Coronary artery (tissue), 2 donors: ENCODE data around the gene CSNK2A2.

ENCODE experiments used
- DNase-seq: peaks from one replicate; pipeline ENCODE4 v3.0.0-alpha.2; 2017; ENCODE audit warnings: low spot score
- H3K27ac ChIP-seq, 2 donors: fragments of 200-600 bp; sonication (generic); one replicate each; pipeline ENCODE4 v1.5.1; 2016 to 2019
- H3K4me3 ChIP-seq: fragments of 200-600 bp; sonication (generic); 2 replicates; pipeline ENCODE4 v1.5.1; 2016; ENCODE audit warnings: mild to moderate bottlenecking, moderate library complexity
- CTCF ChIP-seq: fragments of 200-600 bp; sonication (generic); IDR thresholded peaks from one replicate; pipeline ENCODE4 v1.5.1; 2019; ENCODE audit warnings: antibody characterized with exemption

Gene CSNK2A2

GRCh38 chr16:58170223-58170622, 27.7 kb downstream of the CSNK2A2 start:
- H3K27ac ChIP-seq, result no peak overlapping the region
- DNase-seq, result no peak
- no peak overlapping the region for H3K4me3 ChIP-seq
- TF ChIP-seq CTCF, result no peak

- Histone ChIP-seq H3K27ac (no peak overlapping the region), H3K4me3 (no peak overlapping the region)
- no peak for DNase-seq
- TF ChIP-seq CTCF, result no peak
Observed at GRCh38 chr16:58160855-58161254, 37.1 kb downstream of the CSNK2A2 start.

GRCh38 chr16:58158725-58159124, 39.2 kb downstream of the CSNK2A2 start:
- H3K4me3 ChIP-seq, result no peak overlapping the region
- no peak overlapping the region for H3K27ac ChIP-seq
- no peak for TF ChIP-seq CTCF
- no peak for DNase-seq

- H3K4me3 ChIP-seq, result no peak overlapping the region
- DNase-seq, result no peak
- no peak for TF ChIP-seq CTCF
- H3K27ac ChIP-seq, result no peak overlapping the region
Observed at GRCh38 chr16:58157951-58158540, 39.9 kb downstream of the CSNK2A2 start.

GRCh38 chr16:58157239-58157638, 40.7 kb downstream of the CSNK2A2 start:
- H3K4me3 ChIP-seq, result no peak overlapping the region
- DNase-seq, result no peak
- no peak overlapping the region for H3K27ac ChIP-seq
- no peak for TF ChIP-seq CTCF

GRCh38 chr16:58155839-58156238, 42.1 kb downstream of the CSNK2A2 start:
- DNase-seq, result no peak
- Histone ChIP-seq H3K27ac (no peak overlapping the region), H3K4me3 (no peak overlapping the region)
- no peak for TF ChIP-seq CTCF

GRCh38 chr16:58154345-58154744, 43.6 kb downstream of the CSNK2A2 start:
- TF ChIP-seq CTCF, result no peak
- H3K27ac ChIP-seq, result no peak overlapping the region

More at GRCh38 chr16:58154345-58154744, 43.6 kb downstream of the CSNK2A2 start:
- DNase-seq, result no peak
- no peak overlapping the region for H3K4me3 ChIP-seq
